Measurements from ENCODE around the gene EXOC1.

GRCh38 chr4:55817691-55818090, 35.8 kb upstream of the EXOC1 start:
- TF ChIP-seq, protein P1, sequence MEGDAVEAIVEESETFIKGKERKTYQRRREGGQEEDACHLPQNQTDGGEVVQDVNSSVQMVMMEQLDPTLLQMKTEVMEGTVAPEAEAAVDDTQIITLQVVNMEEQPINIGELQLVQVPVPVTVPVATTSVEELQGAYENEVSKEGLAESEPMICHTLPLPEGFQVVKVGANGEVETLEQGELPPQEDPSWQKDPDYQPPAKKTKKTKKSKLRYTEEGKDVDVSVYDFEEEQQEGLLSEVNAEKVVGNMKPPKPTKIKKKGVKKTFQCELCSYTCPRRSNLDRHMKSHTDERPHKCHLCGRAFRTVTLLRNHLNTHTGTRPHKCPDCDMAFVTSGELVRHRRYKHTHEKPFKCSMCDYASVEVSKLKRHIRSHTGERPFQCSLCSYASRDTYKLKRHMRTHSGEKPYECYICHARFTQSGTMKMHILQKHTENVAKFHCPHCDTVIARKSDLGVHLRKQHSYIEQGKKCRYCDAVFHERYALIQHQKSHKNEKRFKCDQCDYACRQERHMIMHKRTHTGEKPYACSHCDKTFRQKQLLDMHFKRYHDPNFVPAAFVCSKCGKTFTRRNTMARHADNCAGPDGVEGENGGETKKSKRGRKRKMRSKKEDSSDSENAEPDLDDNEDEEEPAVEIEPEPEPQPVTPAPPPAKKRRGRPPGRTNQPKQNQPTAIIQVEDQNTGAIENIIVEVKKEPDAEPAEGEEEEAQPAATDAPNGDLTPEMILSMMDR (IDR thresholded peaks at IDR 0.05), result no peak
- TF ChIP-seq EZH2 (IDR thresholded peaks at IDR 0.05), result no peak
- TF ChIP-seq EZH2phosphoT487 (IDR thresholded peaks at IDR 0.05), result no peak

Data from neural progenitor cell (in vitro differentiated cells).